ENCODE data around the gene SMC6. TPM values are rescaled to one million over a fixed set of nuclear protein-coding genes. Genes with fewer than 3 reads are reported as not detected.

The SMC6 gene
- total RNA-seq, 1 experiment from 2014 or later, result 10.7 TPM

- in situ Hi-C loops (cut with HindIII; ENCODE audit: low pct_unique_long_range_greater_than_20kb, low sequenced_read_pairs), result no loop called here
- no peak for DNase-seq (ENCODE audit: low read depth)
Measured at GRCh38 chr2:17735864-17736263, 17.7 kb downstream of the SMC6 start.

- in situ Hi-C loops (cut with HindIII; ENCODE audit: low pct_unique_long_range_greater_than_20kb, low sequenced_read_pairs), result no loop called here
- DNase-seq (ENCODE audit: low read depth), result no peak
Measured at GRCh38 chr2:17733599-17733998, 20.0 kb downstream of the SMC6 start.

GRCh38 chr2:17729880-17730279, 23.7 kb downstream of the SMC6 start:
- in situ Hi-C loops (cut with HindIII; ENCODE audit: low pct_unique_long_range_greater_than_20kb, low sequenced_read_pairs), result no loop called here
- DNase-seq (ENCODE audit: low read depth), result no peak

GRCh38 chr2:17728210-17728609, 25.4 kb downstream of the SMC6 start:
- in situ Hi-C loops (cut with HindIII; ENCODE audit: low pct_unique_long_range_greater_than_20kb, low sequenced_read_pairs), result no loop called here
- no peak for DNase-seq (ENCODE audit: low read depth)

- DNase-seq (ENCODE audit: low read depth), result peak; percentile 26
- in situ Hi-C loops (cut with HindIII; ENCODE audit: low pct_unique_long_range_greater_than_20kb, low sequenced_read_pairs), result no loop called here
Measured at GRCh38 chr2:17719562-17720371, 33.8 kb downstream of the SMC6 start.

GRCh38 chr2:17718689-17719088, 34.9 kb downstream of the SMC6 start:
- in situ Hi-C loops (cut with HindIII; ENCODE audit: low pct_unique_long_range_greater_than_20kb, low sequenced_read_pairs), result no loop called here
- DNase-seq (ENCODE audit: low read depth), result no peak

GRCh38 chr2:17717666-17718065, 35.9 kb downstream of the SMC6 start:
- in situ Hi-C loops (cut with HindIII; ENCODE audit: low pct_unique_long_range_greater_than_20kb, low sequenced_read_pairs), result no loop called here
- DNase-seq (ENCODE audit: low read depth), result no peak

- no peak for DNase-seq (ENCODE audit: low read depth)
- in situ Hi-C loops (cut with HindIII; ENCODE audit: low pct_unique_long_range_greater_than_20kb, low sequenced_read_pairs), result no loop called here
Measured at GRCh38 chr2:17713291-17713690, 40.3 kb downstream of the SMC6 start.

GRCh38 chr2:17710547-17711248, 42.9 kb downstream of the SMC6 start:
- DNase-seq (ENCODE audit: low read depth), result no peak
- in situ Hi-C loops (cut with HindIII; ENCODE audit: low pct_unique_long_range_greater_than_20kb, low sequenced_read_pairs), result no loop called here

GRCh38 chr2:17709897-17710296, 43.7 kb downstream of the SMC6 start:
- in situ Hi-C loops (cut with HindIII; ENCODE audit: low pct_unique_long_range_greater_than_20kb, low sequenced_read_pairs), result no loop called here
- no peak for DNase-seq (ENCODE audit: low read depth)

GRCh38 chr2:17708501-17708900, 45.1 kb downstream of the SMC6 start:
- in situ Hi-C loops (cut with HindIII; ENCODE audit: low pct_unique_long_range_greater_than_20kb, low sequenced_read_pairs), result no loop called here
- DNase-seq (ENCODE audit: low read depth), result no peak

- no peak for DNase-seq (ENCODE audit: low read depth)
- in situ Hi-C loops (cut with HindIII; ENCODE audit: low pct_unique_long_range_greater_than_20kb, low sequenced_read_pairs), result no loop called here
Measured at GRCh38 chr2:17706845-17707244, 46.8 kb downstream of the SMC6 start.

GRCh38 chr2:17690776-17691175, 62.8 kb downstream of the SMC6 start:
- in situ Hi-C loops (cut with HindIII; ENCODE audit: low pct_unique_long_range_greater_than_20kb, low sequenced_read_pairs), result no loop called here
- no peak for DNase-seq (ENCODE audit: low read depth)

- DNase-seq (ENCODE audit: low read depth), result no peak
- in situ Hi-C loops (cut with HindIII; ENCODE audit: low pct_unique_long_range_greater_than_20kb, low sequenced_read_pairs), result no loop called here
Measured at GRCh38 chr2:17689010-17689409, 64.6 kb downstream of the SMC6 start.

GRCh38 chr2:17688600-17688999, 65.0 kb downstream of the SMC6 start:
- in situ Hi-C loops (cut with HindIII; ENCODE audit: low pct_unique_long_range_greater_than_20kb, low sequenced_read_pairs), result no loop called here
- no peak for DNase-seq (ENCODE audit: low read depth)

- DNase-seq (ENCODE audit: low read depth), result no peak
- in situ Hi-C loops (cut with HindIII; ENCODE audit: low pct_unique_long_range_greater_than_20kb, low sequenced_read_pairs), result no loop called here
Measured at GRCh38 chr2:17683981-17684380, 69.6 kb downstream of the SMC6 start.

- no peak for DNase-seq (ENCODE audit: low read depth)
- in situ Hi-C loops (cut with HindIII; ENCODE audit: low pct_unique_long_range_greater_than_20kb, low sequenced_read_pairs), result no loop called here
Measured at GRCh38 chr2:17682098-17682857, 71.3 kb downstream of the SMC6 start.

GRCh38 chr2:17680119-17680518, 73.5 kb downstream of the SMC6 start:
- in situ Hi-C loops (cut with HindIII; ENCODE audit: low pct_unique_long_range_greater_than_20kb, low sequenced_read_pairs), result no loop called here

GRCh38 chr2:17674817-17675216, 78.8 kb downstream of the SMC6 start:
- in situ Hi-C loops (cut with HindIII; ENCODE audit: low pct_unique_long_range_greater_than_20kb, low sequenced_read_pairs), result no loop called here
- no peak for DNase-seq (ENCODE audit: low read depth)

More at GRCh38 chr2:17680119-17680518, 73.5 kb downstream of the SMC6 start:
- DNase-seq (ENCODE audit: low read depth), result no peak

Data from Caki2 (cell line).